CD4-positive, CD25-positive, alpha-beta regulatory T cell (primary cell): Measurements from ENCODE around the gene FADS3. TPM values are rescaled to one million over a fixed set of nuclear protein-coding genes. Genes with fewer than 3 reads are reported as not detected.
A peak's percentile ranks its signal among the peaks of the same experiment; 100 is the strongest.

Source experiments
- ATAC-seq, 2 donors: fragments of 150-1000 bp; cut with Tn5 transposase; one replicate each; pipeline ENCODE4 v1.10.0; 2021; ENCODE audit warnings: low read depth in 2 of 2, moderate number of reproducible peaks in 2 of 2, moderate library complexity in 1 of 2
- DNase-seq, 3 donors: peaks; one replicate each; pipeline versions ENCODE4 v3.0.0 to v3.0.0-alpha.2; 2012 to 2022; ENCODE audit warnings: mixed read lengths in 1 of 3
- H3K27ac ChIP-seq: one replicate; pipeline ENCODE4 v1.7.0; 2013; ENCODE audit warnings: mild to moderate bottlenecking, low read length; ENCODE audit not compliant: insufficient read depth, poor library complexity, severe bottlenecking
- H3K27me3 ChIP-seq: one replicate; pipeline ENCODE4 v1.7.0; 2013; ENCODE audit warnings: low read length; ENCODE audit not compliant: control insufficient read depth, insufficient read depth
- H3K36me3 ChIP-seq: one replicate; pipeline ENCODE4 v1.7.0; 2013; ENCODE audit warnings: mild to moderate bottlenecking, low read length, moderate library complexity; ENCODE audit not compliant: control insufficient read depth, insufficient read depth
- H3K4me1 ChIP-seq: 2 replicates; pipeline ENCODE4 v1.7.0; 2013; ENCODE audit warnings: mild to moderate bottlenecking, low read length; ENCODE audit not compliant: insufficient read depth, control insufficient read depth, poor library complexity, severe bottlenecking
- H3K4me3 ChIP-seq: one replicate; pipeline ENCODE4 v1.7.0; 2013; ENCODE audit warnings: low read depth, mild to moderate bottlenecking, low read length, moderate library complexity
- H3K9me3 ChIP-seq, 2 experiments: 1 replicate in 1 of 2; 2 replicates in 1 of 2; pipeline ENCODE4 v1.7.0; 2013; ENCODE audit warnings: low read length in 2 of 2, mild to moderate bottlenecking in 1 of 2, moderate library complexity in 1 of 2; ENCODE audit not compliant: control insufficient read depth in 2 of 2
- H3K27ac Mint-ChIP-seq, 3 donors: one replicate each; pipeline ENCODE4 v1.8.0; 2020 to 2022; ENCODE audit warnings: mild to moderate bottlenecking in 3 of 3, mixed read lengths in 3 of 3, moderate library complexity in 2 of 3
- H3K27me3 Mint-ChIP-seq: one replicate; pipeline ENCODE4 v1.8.0; 2022; ENCODE audit warnings: mild to moderate bottlenecking, mixed read lengths
- H3K36me3 Mint-ChIP-seq: one replicate; pipeline ENCODE4 v1.8.0; 2020; ENCODE audit warnings: mixed read lengths
- H3K4me1 Mint-ChIP-seq, 4 donors: one replicate each; pipeline ENCODE4 v1.8.0; 2020 to 2022; ENCODE audit warnings: mixed read lengths in 4 of 4, mild to moderate bottlenecking in 1 of 4
- H3K4me3 Mint-ChIP-seq, 4 donors: one replicate each; pipeline ENCODE4 v1.8.0; 2020 to 2022; ENCODE audit warnings: mild to moderate bottlenecking in 4 of 4, mixed read lengths in 4 of 4, moderate library complexity in 3 of 4
- H3K9me3 Mint-ChIP-seq, 7 donors: one replicate each; pipeline ENCODE4 v1.8.0; 2020 to 2022; ENCODE audit warnings: mixed read lengths in 7 of 7, mild to moderate bottlenecking in 3 of 7, moderate library complexity in 2 of 7
- polyA plus RNA-seq, 4 donors: library from polyadenylated mRNA; unstranded; fragments of 300-500 nt; fragmentation: Illumina TruSeq; gene quantifications; one replicate each; pipeline ENCODE4 v1.2.3, GENCODE V29; 2021
- total RNA-seq: library from RNA; stranded (reverse); gene quantifications from one replicate; pipeline ENCODE4 v1.2.3, GENCODE V29; 2022

FADS3 gene
- total RNA-seq (15.8 TPM), polyA plus RNA-seq (1 to 10 TPM in 3 of 4 donors, under 1 TPM in 1; 0.87 to 2.1 (median 1.3) TPM)

GRCh38 chr11:61891331-61892084, at the start of gene FADS3:
Gene FADS3, minus strand, starts transcription at chr11:61891545. Its CDS starts 164 bp downstream, at chr11:61891381.
- no peaks in the 10 kb centered on the region for H3K36me3 ChIP-seq
- H3K4me1 ChIP-seq: peaks cover 11% of the 10 kb centered on the region
- DNase-seq: peak; percentile 32 to 72 (median 41)
- no peaks in the 10 kb centered on the region for H3K27me3 ChIP-seq
- H3K27me3 Mint-ChIP-seq: peaks cover 4% of the 10 kb centered on the region
- H3K36me3 Mint-ChIP-seq: no peaks in the 10 kb centered on the region
- H3K9me3 ChIP-seq: no peaks in the 10 kb centered on the region
- peak within 1 kb of the TSS; percentile 69 to 86 (median 80) for H3K4me3 Mint-ChIP-seq
- peak within 1 kb of the TSS; percentile 33 for H3K27ac ChIP-seq
- H3K27ac Mint-ChIP-seq: peak within 1 kb of the TSS in 2 of 3 donors; percentile 38 to 89
- ATAC-seq: peak; percentile 52 to 62
- H3K4me3 ChIP-seq: peak within 1 kb of the TSS; percentile 32
- peaks cover 0 to 7% (median 0%) of the 10 kb centered on the region in 4 donors for H3K4me1 Mint-ChIP-seq
- peaks cover 0 to 2% (median 0%) of the 10 kb centered on the region in 7 donors for H3K9me3 Mint-ChIP-seq

- peaks cover 4% of the 10 kb centered on the region for H3K36me3 Mint-ChIP-seq
- no peak overlapping the region for H3K27ac ChIP-seq
- peaks cover 36% of the 10 kb centered on the region for H3K27me3 Mint-ChIP-seq
Observed at GRCh38 chr11:61940466-61940865, 49.1 kb upstream of the FADS3 start.

GRCh38 chr11:61935861-61936260, 44.5 kb upstream of the FADS3 start:
- peaks cover 4% of the 10 kb centered on the region for H3K36me3 Mint-ChIP-seq
- H3K4me1 Mint-ChIP-seq: no peaks in the 10 kb centered on the region
- H3K27me3 Mint-ChIP-seq: peaks cover 38% of the 10 kb centered on the region
- DNase-seq: no peak
- Histone ChIP-seq H3K4me3 (no peak overlapping the region), H3K27me3 (peaks cover 20% of the 10 kb centered on the region), H3K4me1 (no peaks in the 10 kb centered on the region), H3K9me3 (peaks cover 8 to 12% of the 10 kb centered on the region in 2 experiments), H3K36me3 (no peaks in the 10 kb centered on the region), H3K27ac (no peak overlapping the region)
- no peak overlapping the region for H3K27ac Mint-ChIP-seq
- peaks cover 0 to 21% (median 13%) of the 10 kb centered on the region in 7 donors for H3K9me3 Mint-ChIP-seq
- ATAC-seq: no peak
- H3K4me3 Mint-ChIP-seq: no peak overlapping the region

More at GRCh38 chr11:61940466-61940865, 49.1 kb upstream of the FADS3 start:
- DNase-seq (no peak), ATAC-seq (no peak)
- Mint-ChIP-seq H3K4me3 (no peak overlapping the region), H3K9me3 (peaks cover 0 to 15% (median 5%) of the 10 kb centered on the region in 7 donors), H3K4me1 (peaks cover 0 to 2% (median 0%) of the 10 kb centered on the region in 4 donors), H3K27ac (no peak overlapping the region)
- H3K4me3 ChIP-seq: no peak overlapping the region
- H3K9me3 ChIP-seq: peaks cover 5 to 12% of the 10 kb centered on the region in 2 experiments
- H3K36me3 ChIP-seq: no peaks in the 10 kb centered on the region
- no peaks in the 10 kb centered on the region for H3K4me1 ChIP-seq
- peaks cover 10% of the 10 kb centered on the region for H3K27me3 ChIP-seq

GRCh38 chr11:61930933-61931332, 39.6 kb upstream of the FADS3 start:
- Histone ChIP-seq H3K27ac (no peak overlapping the region), H3K27me3 (peaks cover 13% of the 10 kb centered on the region)

GRCh38 chr11:61928606-61929005, 37.3 kb upstream of the FADS3 start:
- H3K36me3 ChIP-seq: no peaks in the 10 kb centered on the region
- H3K27ac Mint-ChIP-seq: no peak overlapping the region
- DNase-seq (no peak), ATAC-seq (no peak)
- peaks cover 0 to 3% of the 10 kb centered on the region in 2 experiments for H3K9me3 ChIP-seq
- no peak overlapping the region for H3K27ac ChIP-seq
- peaks cover 16% of the 10 kb centered on the region for H3K27me3 Mint-ChIP-seq
- H3K4me3 ChIP-seq: no peak overlapping the region
- H3K4me1 ChIP-seq: no peaks in the 10 kb centered on the region
- no peak overlapping the region for H3K4me3 Mint-ChIP-seq
- H3K9me3 Mint-ChIP-seq: peaks cover 0 to 5% (median 2%) of the 10 kb centered on the region in 7 donors
- H3K36me3 Mint-ChIP-seq: no peaks in the 10 kb centered on the region
- no peaks in the 10 kb centered on the region for H3K4me1 Mint-ChIP-seq
- peaks cover 7% of the 10 kb centered on the region for H3K27me3 ChIP-seq

More at GRCh38 chr11:61930933-61931332, 39.6 kb upstream of the FADS3 start:
- no peak overlapping the region for H3K4me3 Mint-ChIP-seq
- ATAC-seq (no peak), DNase-seq (no peak)
- no peak overlapping the region for H3K27ac Mint-ChIP-seq
- Histone ChIP-seq H3K4me1 (no peaks in the 10 kb centered on the region), H3K4me3 (no peak overlapping the region), H3K36me3 (no peaks in the 10 kb centered on the region), H3K9me3 (peaks cover 1 to 4% of the 10 kb centered on the region in 2 experiments)
- peaks cover 2% of the 10 kb centered on the region for H3K36me3 Mint-ChIP-seq
- no peaks in the 10 kb centered on the region for H3K4me1 Mint-ChIP-seq
- peaks cover 0 to 10% (median 5%) of the 10 kb centered on the region in 7 donors for H3K9me3 Mint-ChIP-seq
- H3K27me3 Mint-ChIP-seq: peaks cover 23% of the 10 kb centered on the region

- Mint-ChIP-seq H3K27ac (no peak overlapping the region), H3K27me3 (peaks cover 24% of the 10 kb centered on the region), H3K36me3 (no peaks in the 10 kb centered on the region), H3K4me1 (no peaks in the 10 kb centered on the region), H3K4me3 (no peak overlapping the region), H3K9me3 (peaks cover 0 to 3% (median 0%) of the 10 kb centered on the region in 7 donors)
- Histone ChIP-seq H3K4me3 (no peak overlapping the region), H3K27ac (no peak overlapping the region), H3K9me3 (no peaks in the 10 kb centered on the region), H3K27me3 (peaks cover 7% of the 10 kb centered on the region), H3K36me3 (no peaks in the 10 kb centered on the region), H3K4me1 (no peaks in the 10 kb centered on the region)
- ATAC-seq (no peak), DNase-seq (no peak)
Observed at GRCh38 chr11:61927501-61927900, 36.2 kb upstream of the FADS3 start.

- peaks cover 6% of the 10 kb centered on the region for H3K27me3 ChIP-seq
- no peaks in the 10 kb centered on the region for H3K4me1 ChIP-seq
- no peaks in the 10 kb centered on the region for H3K36me3 Mint-ChIP-seq
- H3K9me3 ChIP-seq: no peaks in the 10 kb centered on the region
- no peak overlapping the region for H3K27ac Mint-ChIP-seq
- ATAC-seq (no peak), DNase-seq (no peak)
- no peaks in the 10 kb centered on the region for H3K36me3 ChIP-seq
- no peak overlapping the region for H3K4me3 ChIP-seq
- no peak overlapping the region for H3K27ac ChIP-seq
- no peaks in the 10 kb centered on the region for H3K4me1 Mint-ChIP-seq
- no peak overlapping the region for H3K4me3 Mint-ChIP-seq
- H3K27me3 Mint-ChIP-seq: peaks cover 27% of the 10 kb centered on the region
- peaks cover 0 to 1% (median 0%) of the 10 kb centered on the region in 7 donors for H3K9me3 Mint-ChIP-seq
Observed at GRCh38 chr11:61926235-61926634, 34.9 kb upstream of the FADS3 start.
